ES-I3 (cell line): ENCODE measurements around the gene KRT73.

Experiments
- H3K36me3 ChIP-seq: 2 replicates; pipeline ENCODE4 v1.6.1; 2013; ENCODE audit warnings: mild to moderate bottlenecking, low read length, control low read depth, moderate library complexity; ENCODE audit not compliant: insufficient read depth
- H3K4me1 ChIP-seq: 2 replicates; pipeline ENCODE4 v1.6.1; 2013; ENCODE audit warnings: mild to moderate bottlenecking, control low read depth, low read length; ENCODE audit not compliant: insufficient read depth
- H3K9ac ChIP-seq: 2 replicates; pipeline ENCODE4 v1.6.1; 2013; ENCODE audit warnings: low read depth, mild to moderate bottlenecking, low read length, moderate library complexity
- H3K9me3 ChIP-seq: 2 replicates; pipeline ENCODE4 v1.6.1; 2013; ENCODE audit warnings: mild to moderate bottlenecking, low read length, moderate library complexity; ENCODE audit not compliant: control insufficient read depth, insufficient read depth

The KRT73 gene

DNA sequence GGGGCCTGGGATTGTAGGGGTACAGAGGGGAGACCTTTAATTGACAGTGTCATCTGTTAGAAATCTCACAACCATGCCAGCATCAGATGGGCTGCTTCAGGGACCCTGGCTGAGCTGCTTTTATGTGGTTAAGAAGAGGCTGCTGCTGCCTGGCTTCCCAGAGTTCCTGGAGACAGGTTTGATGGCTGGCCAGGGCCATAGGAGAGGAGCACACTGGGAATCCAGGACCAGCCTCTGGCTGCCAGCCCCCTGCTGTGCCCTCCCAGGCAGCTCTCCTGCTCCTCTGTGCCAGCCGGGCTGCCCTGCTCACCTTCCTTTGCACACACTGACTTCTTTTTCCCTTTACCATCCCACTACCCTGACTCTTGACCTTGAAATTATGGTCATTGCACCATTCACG lies 507 bp upstream of the KRT73 start:
- Histone ChIP-seq H3K4me1 (0 out of 2 replicates have a peak, but pooled peaks cover 4% of the 10 kb centered on the region), H3K9ac (no peak overlapping the region), H3K36me3 (no peaks in the 10 kb centered on the region), H3K9me3 (no peaks in the 10 kb centered on the region)

DNA sequence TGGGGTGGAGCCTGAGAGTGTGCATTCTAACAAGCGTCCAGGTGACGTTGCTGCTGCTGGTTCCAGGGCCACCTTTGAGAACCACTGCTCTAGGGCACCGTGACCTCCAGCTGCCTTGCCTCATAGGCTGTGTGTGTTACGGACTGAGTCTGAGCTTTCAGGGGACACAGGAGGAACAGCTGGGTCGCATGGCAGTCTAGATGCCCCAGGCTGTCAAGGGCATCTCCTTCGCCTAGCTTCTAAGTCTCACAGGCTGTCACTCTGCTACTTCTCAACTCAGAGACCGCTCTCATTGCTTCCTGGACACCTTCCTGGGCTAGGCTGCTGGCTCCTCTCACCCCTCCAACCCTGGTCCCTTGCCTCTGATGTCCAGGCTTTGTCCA lies 965 bp downstream of the KRT73 start:
- Histone ChIP-seq H3K36me3 (no peaks in the 10 kb centered on the region), H3K9me3 (no peaks in the 10 kb centered on the region), H3K4me1 (0 out of 2 replicates have a peak, but pooled peaks cover 4% of the 10 kb centered on the region), H3K9ac (no peak overlapping the region)

- Histone ChIP-seq H3K4me1 (0 out of 2 replicates have a peak, but pooled peaks cover 4% of the 10 kb centered on the region), H3K36me3 (no peaks in the 10 kb centered on the region), H3K9ac (no peak overlapping the region), H3K9me3 (no peaks in the 10 kb centered on the region)
These were observed 1.5 kb downstream of the KRT73 start for GRCh38 chr12:52616680-52617402.

- Histone ChIP-seq H3K9me3 (no peaks in the 10 kb centered on the region), H3K9ac (no peak overlapping the region), H3K4me1 (0 out of 2 replicates have a peak, but pooled peaks cover 4% of the 10 kb centered on the region), H3K36me3 (no peaks in the 10 kb centered on the region)
These were observed 2.4 kb downstream of the KRT73 start for GRCh38 chr12:52615912-52616311.

- Histone ChIP-seq H3K9me3 (no peaks in the 10 kb centered on the region), H3K4me1 (0 out of 2 replicates have a peak, but pooled peaks cover 2% of the 10 kb centered on the region), H3K9ac (no peak overlapping the region), H3K36me3 (no peaks in the 10 kb centered on the region)
These were observed 3.0 kb downstream of the KRT73 start for GRCh38 chr12:52615208-52615868.

DNA sequence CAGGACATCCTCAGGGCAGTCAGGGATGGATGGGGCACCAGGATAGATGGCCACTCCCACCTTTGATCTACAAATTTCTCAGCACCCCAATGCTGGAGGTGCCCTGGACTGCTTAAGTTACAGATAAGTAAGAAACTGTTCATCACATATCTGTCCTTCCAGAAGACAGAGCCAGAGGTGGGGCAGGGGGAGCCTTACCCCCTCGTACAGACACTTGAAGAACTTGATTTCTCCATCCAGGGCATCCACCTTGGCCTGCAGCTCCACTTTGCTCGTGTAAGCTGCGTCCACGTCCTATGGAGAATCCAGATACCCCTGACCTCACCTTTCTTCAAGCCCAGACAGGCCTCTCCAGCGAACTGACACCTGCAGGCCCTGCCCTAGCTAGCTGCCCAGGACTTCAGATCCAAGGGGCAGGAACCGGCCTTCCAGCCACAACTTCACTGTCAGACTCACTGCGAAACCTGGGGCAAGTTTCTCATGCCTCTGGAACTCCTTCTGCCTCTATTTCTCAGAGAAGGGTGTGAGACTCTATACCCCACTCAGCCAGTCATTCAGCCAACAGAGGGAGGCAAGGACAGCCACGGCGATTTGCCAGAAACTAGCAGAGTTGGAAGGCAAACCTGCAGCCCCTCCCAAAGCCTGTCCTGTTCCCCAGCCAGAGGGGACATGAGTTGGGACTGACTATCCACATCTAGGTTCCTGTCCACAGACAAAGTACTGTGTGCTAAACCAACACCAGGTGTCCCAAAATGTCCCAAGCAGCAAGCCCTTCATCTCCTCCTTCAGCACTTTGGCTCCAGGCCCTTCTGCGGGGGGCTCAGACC lies 3.8 kb downstream of the KRT73 start:
- Histone ChIP-seq H3K9me3 (no peaks in the 10 kb centered on the region), H3K9ac (no peak overlapping the region), H3K4me1 (no peaks in the 10 kb centered on the region), H3K36me3 (no peaks in the 10 kb centered on the region)

GRCh38 chr12:52613384-52614030 lies 4.9 kb downstream of the KRT73 start:
- Histone ChIP-seq H3K36me3 (no peaks in the 10 kb centered on the region), H3K4me1 (no peaks in the 10 kb centered on the region), H3K9ac (no peak overlapping the region), H3K9me3 (no peaks in the 10 kb centered on the region)

DNA sequence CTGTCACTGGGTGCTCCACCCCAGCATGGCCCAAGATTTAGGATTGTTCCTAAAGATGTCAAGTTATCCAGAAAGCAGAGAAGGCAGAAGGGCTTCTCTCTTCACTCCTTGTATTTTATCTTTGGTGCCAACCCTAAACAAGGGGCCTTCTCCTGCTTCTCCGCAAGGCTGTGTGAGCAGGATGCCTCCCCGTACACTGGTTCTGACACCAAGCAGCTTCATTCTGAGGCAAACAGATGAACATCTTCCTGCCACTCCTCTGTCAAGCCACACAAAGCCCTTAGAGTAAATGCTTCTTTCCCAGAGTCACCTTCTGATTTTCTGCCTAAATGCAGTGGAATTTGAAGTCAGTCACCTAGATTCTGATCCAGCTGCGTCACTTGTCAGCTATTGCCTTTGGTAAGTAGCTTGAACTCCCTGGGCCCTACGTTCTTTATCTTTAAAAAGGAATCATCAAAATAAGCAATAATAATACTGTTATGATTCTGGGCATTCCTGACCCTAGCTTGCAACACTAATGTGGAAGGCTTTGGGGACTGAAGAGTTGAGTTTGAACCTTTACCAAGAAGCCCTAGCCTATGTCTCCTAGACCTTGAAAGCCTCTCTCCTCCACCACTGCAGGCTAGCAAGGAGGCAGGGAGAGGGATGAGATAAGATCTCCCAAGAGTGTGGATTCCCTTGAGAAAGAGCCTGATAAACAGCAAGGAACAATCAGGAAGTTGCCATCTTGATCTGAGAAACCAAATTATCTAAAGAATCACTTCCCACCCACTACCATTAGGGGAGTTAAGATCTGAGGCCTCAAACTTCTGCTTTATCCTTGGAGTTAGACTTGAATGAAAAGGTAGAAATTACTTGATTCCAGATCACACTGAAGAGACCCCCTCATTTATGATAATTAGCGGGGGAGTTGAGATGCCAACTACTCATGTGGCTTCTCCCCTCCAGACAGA lies 5.7 kb downstream of the KRT73 start:
- Histone ChIP-seq H3K9me3 (no peaks in the 10 kb centered on the region), H3K4me1 (no peaks in the 10 kb centered on the region), H3K9ac (no peak overlapping the region), H3K36me3 (no peaks in the 10 kb centered on the region)

- H3K36me3 ChIP-seq, result no peaks in the 10 kb centered on the region
- no peaks in the 10 kb centered on the region for H3K9me3 ChIP-seq
- no peak overlapping the region for H3K9ac ChIP-seq
- H3K4me1 ChIP-seq, result no peaks in the 10 kb centered on the region
These were observed 7.3 kb downstream of the KRT73 start for GRCh38 chr12:52611080-52611468.

GRCh38 chr12:52608826-52609630 lies 9.3 kb downstream of the KRT73 start:
- Histone ChIP-seq H3K36me3 (no peaks in the 10 kb centered on the region), H3K4me1 (no peaks in the 10 kb centered on the region), H3K9me3 (no peaks in the 10 kb centered on the region), H3K9ac (no peak overlapping the region)

DNA sequence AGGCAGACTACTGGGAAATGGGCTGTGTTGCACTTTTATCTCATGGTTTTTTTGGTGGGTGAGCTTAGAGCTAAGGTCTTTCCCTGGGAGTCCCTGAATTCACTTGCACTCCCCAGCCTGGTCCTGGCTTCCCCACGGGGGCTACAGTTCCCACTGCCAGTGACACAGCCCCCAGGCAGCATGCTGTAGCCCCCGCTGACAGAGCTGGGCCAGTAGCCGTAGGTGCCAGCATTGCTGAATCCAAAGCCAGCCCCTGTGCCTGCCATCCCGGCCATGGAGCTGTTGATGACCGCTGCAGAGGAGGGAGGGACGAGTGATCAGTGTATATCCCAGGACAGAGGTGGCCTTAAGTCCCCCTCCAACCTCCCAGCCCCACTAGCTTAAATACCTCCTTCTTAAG lies 10.2 kb downstream of the KRT73 start:
- no peaks in the 10 kb centered on the region for H3K36me3 ChIP-seq

GRCh38 chr12:52607314-52607713 lies 11.0 kb downstream of the KRT73 start:
- H3K36me3 ChIP-seq, result no peaks in the 10 kb centered on the region
- H3K9me3 ChIP-seq, result no peaks in the 10 kb centered on the region
- H3K4me1 ChIP-seq, result no peaks in the 10 kb centered on the region
- H3K9ac ChIP-seq, result no peak overlapping the region

More for the DNA sequence above, 10.2 kb downstream of the KRT73 start:
- Histone ChIP-seq H3K9me3 (no peaks in the 10 kb centered on the region), H3K4me1 (no peaks in the 10 kb centered on the region), H3K9ac (no peak overlapping the region)
